Right atrium auricular region (tissue), 2 donors: ENCODE measurements around the gene IFNE. TPM values are rescaled to one million over a fixed set of nuclear protein-coding genes. Genes with fewer than 3 reads are reported as not detected.

Experiments used
- DNase-seq: peaks from one replicate; pipeline ENCODE4 v3.0.0-alpha.2; 2019; ENCODE audit warnings: low spot score
- H3K27ac ChIP-seq, 2 donors: fragments of 200-600 bp; sonication (generic); 1 replicate in 1 of 2; 2 replicates in 1 of 2; pipeline ENCODE4 v1.5.1; 2016 to 2019
- H3K27me3 ChIP-seq, 2 donors: fragments of 200-600 bp; sonication (generic); one replicate each; pipeline versions ENCODE4 v1.5.1 to v1.6.0; 2017 to 2019
- H3K36me3 ChIP-seq: fragments of 200-600 bp; sonication (generic); one replicate; pipeline ENCODE4 v1.5.1; 2016
- H3K4me1 ChIP-seq, 2 donors: fragments of 200-600 bp; sonication (generic); one replicate each; pipeline versions ENCODE4 v1.5.1 to v1.6.0; 2017 to 2019
- H3K4me3 ChIP-seq, 2 donors: fragments of 200-600 bp; sonication (generic); 1 replicate in 1 of 2; 2 replicates in 1 of 2; pipeline ENCODE4 v1.5.1; 2017 to 2019; ENCODE audit warnings: mild to moderate bottlenecking in 1 of 2, moderate library complexity in 1 of 2
- H3K9me3 ChIP-seq, 2 donors: fragments of 200-600 bp; sonication (generic); one replicate each; pipeline ENCODE4 v1.5.1; 2019
- CTCF ChIP-seq, 2 donors: fragments of 200-600 bp; sonication (generic); IDR thresholded peaks; one replicate each; pipeline ENCODE4 v1.5.1; 2019; ENCODE audit warnings: antibody characterized with exemption in 2 of 2
- total RNA-seq, 2 donors: library from RNA; depleted of rRNA; stranded (reverse); fragments of >200 nt; gene quantifications; one replicate each; pipeline ENCODE4 v1.1.0, GENCODE V29; 2016

Gene IFNE, protein sequence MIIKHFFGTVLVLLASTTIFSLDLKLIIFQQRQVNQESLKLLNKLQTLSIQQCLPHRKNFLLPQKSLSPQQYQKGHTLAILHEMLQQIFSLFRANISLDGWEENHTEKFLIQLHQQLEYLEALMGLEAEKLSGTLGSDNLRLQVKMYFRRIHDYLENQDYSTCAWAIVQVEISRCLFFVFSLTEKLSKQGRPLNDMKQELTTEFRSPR
- total RNA-seq: not detected

- no peaks in the 10 kb centered on the region for H3K4me1 ChIP-seq
- H3K9me3 ChIP-seq: no peaks in the 10 kb centered on the region
- DNase-seq: no peak
- H3K36me3 ChIP-seq: no peaks in the 10 kb centered on the region
- TF ChIP-seq CTCF (IDR thresholded peaks at IDR 0.05): no peak
- no peak within 1 kb of the TSS for H3K27ac ChIP-seq
- H3K27me3 ChIP-seq: no peaks in the 10 kb centered on the region
- H3K4me3 ChIP-seq: no peak within 1 kb of the TSS
These were observed at the start of gene IFNE for GRCh38 chr9:21482213-21482612. Gene IFNE (minus strand): TSS chr9:21482313. CDS start chr9:21481694, 619 bp downstream.

GRCh38 chr9:21528123-21528808, 46.2 kb upstream of the IFNE start:
- no peak for DNase-seq
- H3K36me3 ChIP-seq: no peaks in the 10 kb centered on the region
- no peaks in the 10 kb centered on the region for H3K9me3 ChIP-seq
- no peaks in the 10 kb centered on the region for H3K27me3 ChIP-seq
- H3K4me1 ChIP-seq: no peaks in the 10 kb centered on the region
- H3K4me3 ChIP-seq: no peak overlapping the region
- TF ChIP-seq CTCF (IDR thresholded peaks at IDR 0.05): no peak
- no peak overlapping the region for H3K27ac ChIP-seq

DNA sequence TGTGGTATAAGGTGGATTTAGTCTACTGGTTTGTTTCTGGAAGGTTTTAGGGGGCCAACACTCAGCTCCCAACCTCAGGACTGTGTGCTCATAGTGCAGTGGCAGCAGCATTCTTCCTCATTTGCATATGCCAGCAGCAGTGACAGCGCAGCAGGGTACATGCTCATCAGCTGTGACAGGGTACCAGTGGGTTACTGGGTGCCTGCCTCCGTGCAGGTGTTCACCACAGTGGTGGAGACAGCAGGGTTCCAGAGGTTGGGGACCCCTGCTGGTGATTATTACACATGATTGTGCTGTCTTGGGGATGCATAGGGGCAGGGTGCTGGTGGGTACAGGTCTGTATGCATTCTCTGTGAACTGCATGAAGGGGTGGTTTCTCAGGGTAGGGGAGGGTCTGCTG, 45.5 kb upstream of the IFNE start:
- Histone ChIP-seq H3K4me1 (no peaks in the 10 kb centered on the region), H3K4me3 (no peak overlapping the region), H3K9me3 (no peaks in the 10 kb centered on the region), H3K27me3 (no peaks in the 10 kb centered on the region), H3K27ac (no peak overlapping the region), H3K36me3 (no peaks in the 10 kb centered on the region)
- no peak for TF ChIP-seq CTCF (IDR thresholded peaks at IDR 0.05)
- no peak for DNase-seq

DNA sequence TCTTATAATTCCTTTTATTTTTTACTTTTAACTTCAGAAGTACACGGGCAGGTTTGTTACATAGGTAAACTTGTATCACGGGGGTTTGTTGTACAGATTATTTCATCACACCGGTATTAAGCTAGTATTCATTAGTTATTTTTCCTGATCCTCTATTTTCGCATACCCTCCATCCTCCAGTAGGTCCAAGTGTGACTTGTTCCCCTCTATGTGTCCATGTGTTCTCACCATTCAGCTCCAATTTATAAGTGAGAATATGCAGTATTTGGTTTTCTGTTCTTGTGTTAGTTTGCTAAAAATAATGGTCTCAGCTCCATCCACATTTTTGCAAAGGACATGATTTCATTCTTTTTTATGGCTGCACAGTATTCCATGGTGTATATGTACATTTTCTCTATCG, 43.1 kb upstream of the IFNE start:
- no peaks in the 10 kb centered on the region for H3K36me3 ChIP-seq
- peaks cover 0 to 5% of the 10 kb centered on the region in 2 donors for H3K9me3 ChIP-seq
- no peak for DNase-seq
- no peaks in the 10 kb centered on the region for H3K27me3 ChIP-seq
- no peaks in the 10 kb centered on the region for H3K4me1 ChIP-seq
- no peak overlapping the region for H3K27ac ChIP-seq
- TF ChIP-seq CTCF (IDR thresholded peaks at IDR 0.05): no peak
- H3K4me3 ChIP-seq: no peak overlapping the region

GRCh38 chr9:21524099-21524830, 42.2 kb upstream of the IFNE start:
- no peak for TF ChIP-seq CTCF (IDR thresholded peaks at IDR 0.05)
- H3K27ac ChIP-seq: no peak overlapping the region
- H3K36me3 ChIP-seq: no peaks in the 10 kb centered on the region
- peaks cover 0 to 5% of the 10 kb centered on the region in 2 donors for H3K9me3 ChIP-seq
- no peaks in the 10 kb centered on the region for H3K27me3 ChIP-seq
- H3K4me1 ChIP-seq: no peaks in the 10 kb centered on the region
- no peak overlapping the region for H3K4me3 ChIP-seq
- no peak for DNase-seq
